Tongue (tissue), 2 donors: Measurements from ENCODE around the gene ADAMTSL4. TPM values are rescaled to one million over a fixed set of nuclear protein-coding genes. Genes with fewer than 3 reads are reported as not detected.
A peak's percentile ranks its signal among the peaks of the same experiment; 100 is the strongest.
"Not testable (repeated sequence)": the region's sequence is repeated elsewhere in the genome, so short reads cannot be mapped to it uniquely, and the experiment has no call there.

Source experiments
- DNase-seq: peaks from one replicate; pipeline ENCODE4 v3.0.0-alpha.2; 2015
- total RNA-seq: library from RNA; depleted of rRNA; stranded (reverse); fragments of >200 nt; gene quantifications from one replicate; pipeline ENCODE4 v1.2.3, GENCODE V29; 2014

The ADAMTSL4 gene
- total RNA-seq, 1 donor from 2014 or later = 50.4 TPM

GRCh38 chr1:150555971-150556865, 7.0 kb downstream of the ADAMTSL4 start:
- DNase-seq = no peak

- no peak for DNase-seq
Observed at GRCh38 chr1:150557065-150557600, 7.9 kb downstream of the ADAMTSL4 start.

- DNase-seq = no peak
Observed at GRCh38 chr1:150557813-150558212, 8.6 kb downstream of the ADAMTSL4 start.

GRCh38 chr1:150558303-150558704, 9.1 kb downstream of the ADAMTSL4 start:
- DNase-seq = no peak

- DNase-seq = no peak
Observed at GRCh38 chr1:150558761-150559655, 9.8 kb downstream of the ADAMTSL4 start.

- no peak for DNase-seq
Observed at GRCh38 chr1:150559656-150560010, 10.4 kb downstream of the ADAMTSL4 start.

GRCh38 chr1:150560011-150560438, 10.8 kb downstream of the ADAMTSL4 start:
- DNase-seq = peak; percentile 87

DNA sequence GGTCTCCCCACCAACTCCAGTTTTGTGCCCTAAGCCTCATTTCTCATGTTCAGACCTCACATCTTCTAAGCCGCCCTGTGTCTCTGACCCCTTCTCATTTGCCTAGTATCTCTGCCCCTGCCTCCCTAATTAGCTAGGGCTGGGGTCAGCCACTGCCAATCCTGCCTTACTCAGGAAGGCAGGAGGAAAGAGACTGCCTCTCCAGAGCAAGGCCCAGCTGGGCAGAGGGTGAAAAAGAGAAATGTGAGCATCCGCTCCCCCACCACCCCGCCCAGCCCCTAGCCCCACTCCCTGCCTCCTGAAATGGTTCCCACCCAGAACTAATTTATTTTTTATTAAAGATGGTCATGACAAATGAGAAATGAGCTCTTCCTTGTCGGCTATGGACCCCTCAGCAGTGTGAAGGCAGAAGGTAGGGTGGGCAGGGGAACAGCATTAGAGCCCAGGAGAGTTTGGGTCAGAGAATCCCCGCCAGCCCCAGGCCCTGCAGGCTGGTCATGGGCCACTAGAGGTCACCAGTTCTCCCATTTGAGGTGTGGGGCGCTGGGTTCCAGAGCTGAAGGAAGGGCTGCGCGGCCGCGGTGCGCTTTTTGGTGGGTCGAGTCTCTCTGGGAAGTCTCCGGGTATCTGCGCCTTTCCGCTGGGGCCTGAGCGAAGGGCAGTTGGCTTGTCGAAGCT, 11.5 kb downstream of the ADAMTSL4 start:
- peak; percentile 96 for DNase-seq

GRCh38 chr1:150561254-150561973, 12.2 kb downstream of the ADAMTSL4 start:
- DNase-seq = peak; percentile 98

DNA sequence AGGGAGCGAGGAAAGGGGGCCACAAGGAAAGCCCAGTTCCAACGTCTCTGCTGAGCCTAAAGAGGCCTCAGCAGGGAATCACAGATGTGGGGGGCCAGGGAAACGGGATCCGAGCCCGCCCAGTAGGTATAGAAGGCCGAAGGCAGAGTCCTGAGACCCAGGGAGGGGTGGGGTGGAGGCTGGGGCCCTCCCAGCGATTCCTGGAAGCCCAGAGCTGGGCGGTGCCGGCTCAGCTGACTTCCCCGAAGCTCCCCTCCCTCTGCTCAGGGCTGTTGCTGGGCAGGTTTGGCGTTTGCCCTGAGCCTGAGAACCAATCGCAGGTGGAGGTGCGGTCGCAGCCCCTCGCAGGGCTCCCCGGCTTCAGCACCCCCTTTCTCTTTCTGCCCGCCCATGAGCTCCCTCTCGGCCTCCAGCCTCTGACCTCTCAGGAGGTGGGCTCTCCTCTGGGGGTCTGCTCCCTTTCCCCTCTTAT, 12.8 kb downstream of the ADAMTSL4 start:
- peak; percentile 98 for DNase-seq

DNA sequence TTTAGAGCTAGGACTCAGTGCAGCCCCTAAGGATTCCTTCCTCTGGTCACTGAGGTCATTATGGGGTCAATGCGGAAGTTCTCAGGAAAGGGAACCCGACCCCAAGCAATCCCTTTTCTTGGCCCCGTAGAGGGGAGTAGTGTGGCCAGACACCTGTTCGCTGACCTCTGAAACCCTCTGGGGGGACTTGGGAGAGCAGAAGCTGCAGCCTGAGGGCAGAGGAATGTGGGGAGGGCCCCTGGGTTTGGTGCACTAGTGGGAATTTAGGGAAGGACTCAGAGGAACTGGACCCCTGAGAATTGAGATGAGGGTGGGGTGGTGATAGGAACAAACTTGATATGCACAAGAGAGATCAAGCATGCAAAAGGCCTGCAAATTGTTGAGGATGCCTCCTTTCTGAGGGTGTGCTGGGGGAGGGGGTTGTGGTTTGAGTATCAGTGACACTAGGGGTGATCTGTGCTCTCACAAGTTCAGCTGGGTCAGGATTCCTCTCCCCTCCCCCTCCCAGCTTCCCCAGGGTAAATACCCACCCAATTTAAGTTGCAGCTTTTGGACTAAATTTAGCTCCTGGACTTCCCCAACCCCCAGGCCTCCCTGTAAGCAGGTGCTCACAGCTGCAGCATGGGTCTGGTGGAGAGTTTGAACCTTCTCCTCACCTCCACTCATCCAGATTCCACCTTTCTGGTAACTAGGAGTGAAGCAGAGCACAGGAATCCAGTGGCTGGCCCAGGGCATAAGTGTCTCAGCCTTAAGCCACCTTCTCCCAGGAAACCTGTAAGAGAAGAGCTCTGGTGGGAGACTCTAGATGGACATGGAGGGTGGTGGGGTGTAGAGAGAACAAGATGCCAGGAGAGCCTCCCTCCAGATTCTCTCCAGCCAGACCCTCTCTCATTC, 13.5 kb downstream of the ADAMTSL4 start:
- peak; percentile 63 for DNase-seq

DNA sequence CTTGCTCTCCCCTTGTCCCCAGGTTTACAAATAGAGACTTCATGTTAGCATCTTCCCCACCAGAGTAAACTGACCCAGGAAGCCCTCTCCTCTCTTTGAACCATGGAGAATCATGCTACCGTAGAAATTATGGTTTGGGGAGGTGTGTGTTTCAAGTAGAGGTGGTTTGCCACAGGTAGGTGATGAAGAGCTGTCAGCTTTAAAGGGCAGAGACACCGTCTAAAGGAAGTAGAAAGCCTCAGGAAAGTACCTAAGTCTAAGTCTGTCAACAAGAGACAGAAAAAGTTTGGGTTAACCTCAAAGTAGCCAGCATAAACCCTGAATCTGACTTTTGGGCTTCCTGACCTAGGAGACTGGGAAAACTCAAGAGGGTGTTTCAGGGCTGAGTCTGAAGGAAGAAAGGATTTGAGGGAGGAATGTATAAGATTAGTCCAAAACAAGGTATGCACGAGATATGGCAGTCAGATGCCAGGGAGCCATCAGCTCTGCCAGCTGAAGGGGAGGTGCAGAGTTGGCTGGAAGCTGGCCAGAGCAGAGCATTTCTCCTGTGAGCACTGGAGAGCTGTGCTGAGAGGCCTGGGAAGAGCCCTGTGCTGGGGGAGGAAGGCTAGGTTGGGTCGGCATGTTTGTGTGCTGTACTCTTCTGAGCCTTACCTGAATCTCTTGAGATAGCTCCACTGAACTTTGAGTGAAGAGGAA, 14.3 kb downstream of the ADAMTSL4 start:
- DNase-seq = peak; percentile 75

- DNase-seq = no peak
Observed at GRCh38 chr1:150564051-150564991, 15.1 kb downstream of the ADAMTSL4 start.

- not testable (repeated sequence) for DNase-seq
Observed at GRCh38 chr1:150565240-150565991, 16.2 kb downstream of the ADAMTSL4 start.

- no peak for DNase-seq
Observed at GRCh38 chr1:150566589-150567340, 17.6 kb downstream of the ADAMTSL4 start.

- DNase-seq = no peak
Observed at GRCh38 chr1:150567341-150567716, 18.1 kb downstream of the ADAMTSL4 start.
